ENCODE results near the gene MBOAT7. TPM values are rescaled to one million over a fixed set of nuclear protein-coding genes. Genes with fewer than 3 reads are reported as not detected.
"Not testable (repeated sequence)": the region's sequence is repeated elsewhere in the genome, so short reads cannot be mapped to it uniquely, and the experiment has no call there.

The MBOAT7 gene
- polyA plus RNA-seq, 1 donor from 2014 or later = 19.0 TPM

- H3K4me3 ChIP-seq (ENCODE audit: low read length) = no peak within 1 kb of the TSS
- no peak for TF ChIP-seq MXI1 (conservative IDR thresholded peaks at IDR 0.05; ENCODE audit: poor library complexity, severe bottlenecking)
- no peak for TF ChIP-seq EP300 (conservative IDR thresholded peaks at IDR 0.05; ENCODE audit: poor library complexity, severe bottlenecking)
- no peak for TF ChIP-seq TAF1 (IDR thresholded peaks at IDR 0.05; ENCODE audit: low read depth)
- no peak for TF ChIP-seq REST (IDR thresholded peaks at IDR 0.05; ENCODE audit: borderline replicate concordance)
- no peak for TF ChIP-seq RAD21 (conservative IDR thresholded peaks at IDR 0.05)
- TF ChIP-seq SMC3 (conservative IDR thresholded peaks at IDR 0.05; ENCODE audit: poor library complexity) = no peak
- TF ChIP-seq POLR2AphosphoS5 (IDR thresholded peaks at IDR 0.05) = no peak
- no peak for TF ChIP-seq CTCF (IDR thresholded peaks at IDR 0.05; ENCODE audit: poor library complexity, severe bottlenecking)
- TF ChIP-seq EZH2 (IDR thresholded peaks at IDR 0.05; ENCODE audit: borderline replicate concordance, insufficient read depth, low read length, poor library complexity, severe bottlenecking) = no peak
- no peak within 1 kb of the TSS for H3K9ac ChIP-seq (ENCODE audit: low read length)
- no peaks in the 10 kb centered on the region for H3K27me3 ChIP-seq (ENCODE audit: insufficient read depth, low read depth, low read length)
- H2AFZ ChIP-seq (ENCODE audit: low read depth, low read length) = no peak within 1 kb of the TSS
- no peaks in the 10 kb centered on the region for H3K9me3 ChIP-seq (ENCODE audit: low read length)
- no peak within 1 kb of the TSS for H3K27ac ChIP-seq (ENCODE audit: low read length)
- no peaks in the 10 kb centered on the region for H3K36me3 ChIP-seq (ENCODE audit: insufficient read depth, low read length)
- H3K9me2 ChIP-seq (ENCODE audit: insufficient read depth, low read length) = no peaks in the 10 kb centered on the region
- H3K4me2 ChIP-seq (ENCODE audit: low read length) = no peak within 1 kb of the TSS
- no peaks in the 10 kb centered on the region for H3F3A ChIP-seq (ENCODE audit: insufficient read depth, low read length, poor library complexity, severe bottlenecking)
- no peaks in the 10 kb centered on the region for H4K20me1 ChIP-seq (ENCODE audit: insufficient read depth)
- H3K79me2 ChIP-seq (replicated peaks; ENCODE audit: insufficient read depth, low read length) = no peaks in the 10 kb centered on the region
Observed at GRCh38 chr19:54172471-54173358, 16.7 kb downstream of the MBOAT7 start, which contains the start of gene TMC4. Gene TMC4, minus strand, starts transcription at chr19:54173160. Its CDS starts 43 bp downstream, at chr19:54173117.

- not testable (repeated sequence) for H2AFZ ChIP-seq (ENCODE audit: low read depth, low read length); H3K4me2 ChIP-seq (ENCODE audit: low read length); H4K20me1 ChIP-seq (ENCODE audit: insufficient read depth)
Observed at GRCh38 chr19:54171736-54172431, 17.5 kb downstream of the MBOAT7 start.

More at GRCh38 chr19:54171736-54172431, 17.5 kb downstream of the MBOAT7 start:
- not testable (repeated sequence) for H3K27ac ChIP-seq (ENCODE audit: low read length); H3K27me3 ChIP-seq (ENCODE audit: insufficient read depth, low read depth, low read length); H3K4me3 ChIP-seq (ENCODE audit: low read length); H3K79me2 ChIP-seq (replicated peaks; ENCODE audit: insufficient read depth, low read length); H3K9me2 ChIP-seq (ENCODE audit: insufficient read depth, low read length); H3K9ac ChIP-seq (ENCODE audit: low read length); H3K9me3 ChIP-seq (ENCODE audit: low read length); H3F3A ChIP-seq (ENCODE audit: insufficient read depth, low read length, poor library complexity, severe bottlenecking); H3K36me3 ChIP-seq (ENCODE audit: insufficient read depth, low read length)

Data from neural cell (in vitro differentiated cells).